A204.1 (cell line): ENCODE data around the gene OR5M3.

Experiments
- FAIRE-seq: peaks from 2 replicates; lab custom pipeline; 2012; peaks lifted over from hg19 to GRCh38; lab: Jason Lieb, UNC

OR5M3 gene

DNA sequence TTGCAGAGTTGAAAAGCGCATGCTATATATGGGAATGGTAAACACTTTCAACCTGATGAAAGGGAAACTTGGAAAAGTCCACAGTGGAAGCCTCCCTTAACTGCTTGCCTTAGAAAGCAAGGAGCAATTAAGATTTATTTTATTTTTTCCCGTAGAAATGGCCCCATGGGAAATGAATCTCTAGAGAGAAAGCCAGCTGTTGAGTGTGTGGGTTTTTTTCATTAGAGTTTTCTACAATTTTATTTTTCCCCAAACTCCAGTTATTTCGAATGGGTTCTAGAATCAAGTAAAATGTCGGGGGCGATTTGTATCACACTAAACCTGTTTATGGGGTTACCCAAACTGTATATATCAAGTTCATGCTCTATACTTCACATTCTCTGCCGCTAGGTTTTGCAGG lies at the start of gene OR5M3:
OR5M3 (minus strand) TSS at position 101 of the 400 bp plus-strand sequence. CDS start 2,855 bp downstream, outside the sequence.
- FAIRE-seq: no peak

DNA sequence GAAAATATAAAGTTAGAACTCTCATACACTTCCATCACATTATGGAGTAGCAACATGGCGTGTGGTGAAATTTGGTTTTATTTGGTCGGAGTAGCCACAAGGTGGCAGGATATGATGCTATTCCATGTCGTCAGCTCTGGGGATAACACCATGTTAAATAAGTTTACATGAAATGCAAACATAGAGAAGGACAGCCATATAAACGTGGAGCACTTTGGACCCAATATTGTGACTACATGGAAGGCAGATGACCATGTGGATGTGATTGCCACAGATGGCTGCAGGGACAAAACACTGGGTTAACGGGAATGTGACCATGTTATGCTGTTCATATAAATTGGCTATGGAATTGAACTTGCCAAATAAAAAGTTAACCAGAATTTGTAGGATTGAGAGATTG lies 48.9 kb upstream of the OR5M3 start:
- FAIRE-seq: no peak

GRCh38 chr11:56513280-56513679 lies 40.1 kb upstream of the OR5M3 start:
- FAIRE-seq: no peak

DNA sequence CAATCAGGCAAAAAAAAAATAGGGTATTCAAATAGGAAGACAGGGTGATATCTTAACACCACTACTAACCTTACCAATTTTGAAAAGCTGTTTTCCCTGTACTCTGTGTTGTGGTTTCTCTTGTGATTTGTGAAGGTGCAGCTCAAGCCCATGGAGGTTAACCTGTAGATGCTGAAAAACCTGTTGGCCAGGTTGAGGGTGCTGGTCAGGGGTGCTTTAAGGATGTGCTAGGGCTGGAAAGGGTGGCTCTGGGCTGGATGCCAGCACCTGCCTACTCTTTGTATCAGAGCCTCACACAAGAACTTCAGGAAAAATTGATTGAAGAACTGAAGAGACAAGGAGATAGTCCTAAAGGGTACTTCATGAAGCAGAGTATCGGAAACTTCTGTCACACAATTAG lies 36.3 kb upstream of the OR5M3 start:
- FAIRE-seq: no peak

GRCh38 chr11:56497010-56497409 lies 23.9 kb upstream of the OR5M3 start:
- no peak for FAIRE-seq

- FAIRE-seq: no peak
Measured at GRCh38 chr11:56495117-56495516, 22.0 kb upstream of the OR5M3 start.

DNA sequence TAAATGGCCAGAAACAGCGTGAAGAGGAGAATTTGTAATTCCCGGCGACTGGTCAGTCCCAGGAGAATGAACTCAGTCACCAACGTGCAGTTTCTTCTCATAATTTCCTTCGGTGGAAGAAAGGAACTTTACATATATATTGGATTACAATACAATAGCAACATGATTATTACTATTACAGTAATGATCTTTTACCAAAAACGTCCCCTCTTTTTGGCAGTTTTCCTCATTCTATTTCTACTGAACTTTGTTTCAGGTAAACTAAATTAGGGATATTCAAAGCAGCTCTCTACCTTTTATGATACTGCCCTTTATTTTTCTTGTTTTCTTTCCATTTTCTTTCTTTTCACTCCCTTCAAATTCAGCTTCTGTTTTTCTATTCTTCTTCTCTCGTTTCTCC lies 18.1 kb upstream of the OR5M3 start, which contains the start of gene OR5M8:
OR5M8 (minus strand) TSS at position 101 of the 400 bp plus-strand sequence; CDS start at position 101, 0 bp downstream.
- no peak for FAIRE-seq

DNA sequence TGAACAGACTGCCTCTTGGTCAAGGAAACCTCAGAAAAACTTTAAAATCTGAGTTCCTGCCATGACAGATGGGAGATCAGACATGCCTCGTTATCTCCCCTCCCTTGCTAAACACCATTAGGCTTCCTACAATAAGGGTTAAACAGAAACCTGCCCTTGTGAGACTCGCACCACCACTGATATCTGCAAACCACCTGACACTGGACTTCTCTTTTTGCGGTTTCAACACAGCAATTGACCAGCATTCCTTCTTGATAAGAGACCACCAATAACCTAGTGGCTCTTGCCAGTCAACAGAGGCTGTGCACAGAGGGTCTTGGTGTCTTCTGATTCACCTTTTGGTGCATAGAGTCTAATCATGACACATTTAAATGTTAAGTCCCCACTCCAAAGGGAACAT lies 13.6 kb upstream of the OR5M3 start:
- FAIRE-seq: no peak

DNA sequence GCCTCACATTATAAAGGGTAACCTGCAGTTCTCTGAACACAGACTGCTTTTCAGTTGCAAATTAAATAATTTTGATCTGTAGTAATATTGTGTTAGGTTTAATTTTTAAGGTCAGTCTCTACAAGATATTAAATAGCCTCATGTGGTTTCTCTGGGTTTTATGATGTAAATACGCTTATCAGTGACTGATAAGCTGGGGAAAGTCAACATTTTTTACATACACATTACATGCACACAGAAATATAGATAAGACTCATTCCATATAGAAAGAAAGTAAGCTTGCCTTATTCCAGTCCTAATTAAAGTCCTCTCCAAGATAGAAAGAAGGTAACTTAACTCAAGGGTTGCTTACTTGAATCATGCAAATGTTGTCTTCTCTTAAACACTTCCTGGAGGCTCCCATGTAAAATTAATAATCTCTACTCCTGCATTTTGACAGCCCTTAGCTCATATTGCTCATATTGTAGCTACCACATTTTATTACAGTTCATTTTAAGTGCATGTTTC lies 1.6 kb upstream of the OR5M3 start:
- no peak for FAIRE-seq

DNA sequence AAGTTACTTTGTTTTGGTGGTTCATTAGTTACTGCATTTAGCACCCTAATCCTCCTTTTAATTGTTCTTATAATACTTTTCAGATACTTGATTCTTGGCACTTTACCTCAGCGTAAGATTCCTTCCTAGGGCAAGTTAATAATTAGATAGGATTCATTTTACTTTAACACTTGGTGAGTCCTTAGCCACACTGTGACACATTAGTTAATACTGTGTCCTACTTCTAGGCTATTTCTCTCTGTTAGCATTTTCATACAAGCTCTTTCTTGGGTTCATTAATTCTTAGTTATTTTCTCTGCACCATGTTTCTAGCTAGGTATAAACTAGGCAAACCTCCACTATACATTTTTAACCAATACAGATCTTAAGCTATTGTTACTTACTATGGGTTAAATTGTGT lies 16.1 kb downstream of the OR5M3 start:
- FAIRE-seq: no peak

DNA sequence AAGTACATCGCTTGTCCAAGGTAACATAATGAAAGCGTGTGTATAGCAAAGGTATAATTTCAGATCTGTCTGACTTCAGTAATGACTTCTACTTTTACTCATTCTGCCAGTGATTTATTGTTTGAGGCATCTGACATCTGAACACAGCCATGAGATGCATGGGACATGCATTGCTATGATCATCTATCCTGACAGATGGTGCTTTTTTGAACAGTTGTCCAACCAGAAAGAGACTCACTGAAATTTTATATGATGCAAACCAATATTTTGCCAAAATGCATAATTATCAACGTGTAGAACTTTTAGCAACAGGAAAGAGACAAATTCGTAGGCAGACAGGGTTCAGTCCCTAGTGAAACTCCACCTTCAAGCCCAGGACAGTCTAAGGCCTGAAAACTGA lies 19.6 kb downstream of the OR5M3 start:
- FAIRE-seq: no peak
